HG03064 (cell line): Measurements from ENCODE around the gene ARIH2.

Experiments
- ATAC-seq: cut with Tn5 transposase; IDR thresholded peaks from one replicate; pipeline ENCODE4 v1.9.1; 2021; ENCODE audit warnings: low read depth; ENCODE audit not compliant: unreplicated experiment

Gene ARIH2

DNA sequence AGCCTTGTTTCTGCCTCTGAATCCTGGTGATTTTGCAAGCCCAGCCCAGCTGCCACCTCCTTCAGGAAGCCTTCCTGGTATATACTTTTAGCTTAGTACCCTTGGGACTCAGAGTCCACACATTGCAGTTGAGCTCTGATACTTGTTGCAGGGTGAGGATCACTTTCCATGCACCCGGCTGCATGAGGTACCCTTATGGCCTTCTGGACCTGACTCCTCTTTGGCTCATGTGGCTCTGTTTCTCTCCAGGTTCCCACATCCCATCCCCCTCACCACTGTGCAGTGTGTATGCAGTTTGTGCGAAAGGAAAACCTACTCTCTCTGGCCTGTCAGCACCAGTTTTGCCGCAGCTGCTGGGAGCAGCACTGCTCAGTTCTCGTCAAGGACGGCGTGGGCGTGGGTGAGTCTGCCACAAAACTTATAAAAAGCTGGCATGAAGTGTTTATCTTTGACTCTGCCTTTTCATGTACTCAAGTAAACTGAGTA is 48.3 kb downstream of the ARIH2 start:
- ATAC-seq = no peak

DNA sequence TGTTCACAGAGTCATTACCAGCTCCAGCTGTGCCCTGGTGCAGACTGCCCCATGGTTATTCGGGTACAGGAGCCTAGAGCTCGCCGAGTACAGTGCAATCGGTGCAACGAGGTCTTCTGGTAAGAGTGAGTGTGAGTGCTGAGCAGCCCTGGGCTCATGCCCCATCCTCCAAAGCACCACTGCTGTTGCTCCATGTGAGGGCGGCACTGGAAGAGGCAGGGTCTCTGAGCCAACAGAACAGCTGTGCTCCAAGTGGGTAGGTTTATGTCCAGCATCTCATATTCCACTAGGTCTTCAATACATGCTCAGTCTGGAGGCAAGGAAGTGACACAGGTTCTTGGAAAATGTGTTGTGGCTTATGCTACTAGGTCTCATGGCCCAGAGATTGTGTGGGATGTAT is 51.9 kb downstream of the ARIH2 start:
- ATAC-seq = no peak

DNA sequence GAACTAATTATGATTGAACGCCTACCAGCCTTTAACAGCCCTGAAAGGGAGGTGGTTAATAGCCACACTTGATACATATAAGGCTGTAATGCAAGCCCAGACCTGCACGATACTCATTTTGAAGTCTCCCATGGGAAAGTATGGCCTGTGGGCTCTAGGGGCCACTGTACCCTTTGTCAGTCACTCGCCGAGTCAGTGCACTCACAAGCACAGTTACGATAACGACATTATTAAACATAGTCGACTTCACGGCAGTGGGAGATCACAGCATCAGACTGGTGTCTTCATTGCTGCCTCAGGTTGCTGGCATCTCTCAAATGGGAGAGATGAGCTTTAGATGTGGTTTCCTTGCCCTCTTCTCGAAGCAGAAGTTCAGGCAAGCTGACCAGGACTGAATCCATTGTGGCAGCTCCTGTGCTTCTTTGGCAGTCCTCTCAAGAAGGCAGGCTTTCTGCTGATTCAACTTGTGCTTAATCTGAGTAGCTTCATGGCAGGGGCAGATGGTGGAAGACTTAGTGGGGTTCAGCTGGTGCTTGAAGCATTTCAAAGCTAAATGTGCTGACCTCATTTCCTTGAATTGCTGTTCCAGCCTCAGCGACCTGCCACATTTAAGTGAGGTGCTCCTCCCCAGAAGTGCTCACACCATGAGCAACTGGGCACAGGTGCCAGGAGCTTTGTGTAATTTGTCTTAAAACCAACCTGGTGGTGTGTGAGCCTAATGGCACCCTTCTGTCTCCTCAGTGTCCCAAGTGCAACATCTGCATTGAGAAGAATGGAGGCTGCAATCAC is 55.6 kb downstream of the ARIH2 start:
- ATAC-seq = no peak

DNA sequence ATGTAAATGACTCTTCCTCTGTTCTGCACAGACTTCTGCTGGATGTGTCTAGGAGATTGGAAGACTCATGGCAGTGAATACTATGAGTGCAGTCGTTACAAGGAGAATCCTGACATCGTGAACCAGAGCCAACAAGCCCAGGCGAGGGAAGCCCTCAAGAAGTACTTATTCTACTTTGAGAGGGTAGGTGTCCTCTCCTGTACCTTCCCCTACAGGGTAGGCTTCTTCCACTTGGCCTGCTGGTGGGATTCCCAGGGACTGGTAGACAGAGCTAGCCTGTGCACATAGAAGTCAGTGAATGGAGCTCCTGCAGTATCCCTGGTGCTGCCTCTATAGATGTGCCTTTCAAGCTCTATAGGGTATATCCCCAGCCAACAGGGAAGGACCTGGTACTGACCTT is 60.8 kb downstream of the ARIH2 start:
- ATAC-seq = no peak

DNA sequence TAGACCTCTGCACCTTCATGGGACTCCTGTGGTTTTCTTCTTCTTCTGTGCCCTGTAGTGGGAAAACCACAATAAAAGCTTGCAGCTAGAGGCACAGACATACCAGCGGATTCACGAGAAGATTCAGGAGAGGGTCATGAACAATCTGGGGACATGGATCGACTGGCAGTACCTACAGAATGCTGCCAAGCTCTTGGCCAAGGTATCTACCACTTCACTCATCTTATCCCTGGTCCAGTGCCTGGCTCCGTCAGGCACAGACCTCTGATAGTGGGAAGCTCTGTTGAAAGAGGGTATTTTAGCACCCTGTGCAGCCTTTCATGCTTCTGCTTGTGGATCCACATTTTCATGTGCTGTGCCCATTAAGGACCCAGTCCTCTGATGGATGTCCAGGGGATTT is 61.7 kb downstream of the ARIH2 start:
- ATAC-seq = no peak

DNA sequence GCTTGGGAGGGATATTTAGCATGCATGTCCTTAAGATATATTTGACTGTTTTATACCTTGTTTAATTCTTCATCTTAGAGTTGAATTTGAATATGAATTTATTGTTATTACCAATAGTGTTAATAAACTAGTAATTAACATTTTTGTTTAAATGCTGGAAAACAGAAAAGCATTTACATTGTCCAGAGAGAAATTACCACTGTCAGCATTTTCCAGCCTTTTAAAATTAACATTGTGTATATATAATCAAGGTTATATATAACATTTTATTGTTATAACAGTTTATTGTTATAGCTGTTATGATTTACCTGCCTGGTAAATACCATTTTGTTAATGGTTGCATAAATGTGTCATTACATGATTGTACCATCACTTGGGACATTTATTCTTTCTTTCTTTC is 63.4 kb downstream of the ARIH2 start:
- no peak for ATAC-seq

DNA sequence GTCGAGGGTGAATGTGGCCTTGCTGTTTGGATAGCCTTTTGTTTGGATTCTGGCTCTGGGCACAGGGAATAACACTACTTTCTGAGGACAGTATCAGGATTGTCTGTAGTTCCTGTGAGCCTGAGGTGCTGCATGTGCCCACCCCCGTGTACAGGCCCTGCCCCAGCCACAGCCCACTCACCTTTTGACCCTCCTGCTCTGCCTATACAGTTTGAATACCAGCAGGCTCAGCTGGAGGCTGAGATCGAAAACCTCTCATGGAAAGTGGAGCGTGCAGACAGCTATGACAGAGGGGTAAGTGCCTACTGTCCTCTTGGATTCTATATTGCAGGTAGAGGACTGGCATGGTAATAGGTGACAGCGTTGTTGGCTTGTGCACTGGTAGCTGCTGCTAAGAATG is 64.0 kb downstream of the ARIH2 start:
- no peak for ATAC-seq

DNA sequence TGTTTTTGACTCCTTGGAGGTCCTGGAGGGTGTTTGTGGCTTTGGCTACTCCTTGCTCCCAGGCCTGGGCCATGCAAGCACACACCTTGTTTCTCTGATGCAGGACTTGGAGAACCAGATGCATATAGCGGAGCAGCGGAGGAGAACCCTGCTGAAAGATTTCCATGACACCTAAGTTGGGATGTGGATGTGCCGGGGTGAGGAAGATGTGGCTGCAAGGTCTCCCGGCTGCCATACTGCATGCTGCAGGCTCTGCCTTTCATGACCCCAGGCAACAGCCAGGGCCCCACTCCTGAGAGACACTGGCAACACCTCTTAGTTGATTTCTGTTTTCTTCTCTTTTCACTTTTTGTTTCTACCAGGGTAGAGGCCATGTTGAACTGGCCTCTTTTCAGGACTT is 64.5 kb downstream of the ARIH2 start:
- no peak for ATAC-seq

DNA sequence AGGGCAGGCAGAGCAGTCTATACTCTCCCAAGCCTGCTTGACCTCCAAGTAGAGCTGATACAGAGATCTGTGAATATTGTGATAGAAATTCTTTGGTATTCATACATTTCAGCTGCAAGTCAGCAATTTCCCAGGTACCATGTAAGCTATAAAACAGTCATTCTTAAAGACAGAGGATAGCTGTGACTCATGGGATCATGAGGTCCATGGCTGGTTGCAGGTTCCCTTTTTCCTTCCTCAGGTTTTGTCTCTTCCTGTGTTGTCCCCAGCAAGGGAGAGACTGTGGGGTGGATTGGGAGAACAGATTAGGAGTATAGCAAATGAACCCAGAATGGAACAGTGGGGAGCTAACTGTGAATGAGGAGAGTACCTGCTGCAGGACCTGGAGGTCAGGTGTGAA is 66.0 kb downstream of the ARIH2 start:
- ATAC-seq = no peak

DNA sequence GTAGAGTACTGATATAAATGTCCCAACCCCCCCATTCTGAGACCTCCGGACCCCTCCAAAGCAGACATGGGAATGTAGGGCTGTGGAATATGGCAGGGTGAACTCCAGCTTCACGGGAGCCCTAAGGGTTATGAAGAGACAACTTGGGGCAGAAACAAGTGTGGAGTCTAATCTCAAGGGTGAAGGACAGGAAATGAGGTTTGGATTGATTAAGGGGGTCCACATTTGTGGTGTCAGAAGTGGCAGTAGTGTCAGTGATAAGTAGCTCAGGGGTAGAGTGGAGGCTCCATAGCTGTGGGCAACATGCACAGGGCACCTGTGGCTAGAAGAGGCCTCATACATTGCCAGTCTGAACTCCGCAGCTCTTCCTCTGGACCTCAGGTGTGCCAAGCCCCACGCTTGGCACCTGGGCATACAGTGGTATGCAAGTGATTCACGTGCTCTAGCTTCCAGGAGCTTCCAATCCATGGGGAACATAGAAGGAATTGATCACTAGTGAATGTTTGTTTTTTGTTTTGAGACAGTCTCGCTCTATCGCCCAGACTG is 67.3 kb downstream of the ARIH2 start:
- no peak for ATAC-seq

DNA sequence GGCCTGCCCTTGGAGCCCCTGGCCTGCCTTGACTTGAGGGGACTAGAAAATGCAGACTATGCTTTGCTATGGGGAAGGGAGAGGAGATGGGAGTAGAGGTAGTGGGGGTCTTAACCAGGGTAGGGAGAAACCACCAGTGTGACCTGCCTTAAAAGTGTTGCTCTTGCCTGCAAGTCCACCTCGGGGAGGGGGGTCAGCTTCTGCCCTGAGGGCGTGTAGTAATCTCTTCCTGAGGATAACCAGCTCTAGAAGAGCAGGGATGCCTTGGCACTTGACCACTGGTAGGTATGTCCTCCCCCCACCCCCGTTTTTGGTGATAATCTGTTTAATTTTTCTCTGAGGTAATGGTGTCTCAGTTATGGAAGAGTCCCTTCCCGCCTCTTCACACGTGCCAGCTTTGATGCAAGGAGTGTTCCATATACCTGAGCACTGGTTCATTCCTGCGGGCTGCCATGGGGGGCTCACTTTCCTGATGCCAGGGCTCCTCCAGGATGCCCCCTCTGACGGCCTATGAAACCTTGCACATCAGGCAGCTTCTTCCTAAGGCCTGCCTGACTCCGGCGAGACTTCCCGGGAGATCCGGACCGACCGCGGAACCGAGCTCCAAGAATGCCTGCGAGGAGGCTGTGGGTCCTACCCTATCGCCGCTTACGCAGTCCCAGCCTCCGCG is 70.6 kb downstream of the ARIH2 start:
- no peak for ATAC-seq

DNA sequence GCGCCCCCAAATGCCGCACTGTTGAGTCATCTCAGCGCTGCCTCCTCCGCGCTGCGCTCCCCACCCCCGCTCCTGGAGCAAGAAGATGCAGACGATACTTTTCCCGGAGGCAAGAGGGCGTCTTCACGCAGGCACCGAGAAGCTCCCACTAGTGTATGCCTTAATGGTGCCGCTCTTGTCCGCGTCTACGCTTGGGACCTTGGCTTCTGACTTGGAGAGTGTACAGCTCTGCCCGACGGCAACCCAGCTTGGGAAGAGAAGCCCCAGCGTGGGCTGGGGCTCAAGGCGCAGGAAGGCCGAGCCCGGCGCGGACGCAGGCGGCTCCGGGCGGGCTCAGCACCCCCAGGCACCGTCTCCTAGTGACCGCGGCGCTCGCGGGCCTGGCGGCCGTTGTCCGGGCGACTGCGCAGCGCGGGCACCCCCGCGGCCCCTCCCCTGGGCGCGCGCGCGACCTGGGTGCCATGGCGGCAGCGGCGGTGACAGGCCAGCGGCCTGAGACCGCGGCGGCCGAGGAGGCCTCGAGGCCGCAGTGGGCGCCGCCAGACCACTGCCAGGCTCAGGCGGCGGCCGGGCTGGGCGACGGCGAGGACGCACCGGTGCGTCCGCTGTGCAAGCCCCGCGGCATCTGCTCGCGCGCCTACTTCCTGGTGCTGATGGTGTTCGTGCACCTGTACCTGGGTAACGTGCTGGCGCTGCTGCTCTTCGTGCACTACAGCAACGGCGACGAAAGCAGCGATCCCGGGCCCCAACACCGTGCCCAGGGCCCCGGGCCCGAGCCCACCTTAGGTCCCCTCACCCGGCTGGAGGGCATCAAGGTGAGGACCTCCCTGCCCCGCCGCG is 71.4 kb downstream of the ARIH2 start, which contains the start of gene P4HTM:
Gene P4HTM, plus strand, starts transcription at position 446 of the 840 bp plus-strand sequence. Its CDS starts 16 bp downstream, at position 462.
- ATAC-seq = peak; percentile 54

DNA sequence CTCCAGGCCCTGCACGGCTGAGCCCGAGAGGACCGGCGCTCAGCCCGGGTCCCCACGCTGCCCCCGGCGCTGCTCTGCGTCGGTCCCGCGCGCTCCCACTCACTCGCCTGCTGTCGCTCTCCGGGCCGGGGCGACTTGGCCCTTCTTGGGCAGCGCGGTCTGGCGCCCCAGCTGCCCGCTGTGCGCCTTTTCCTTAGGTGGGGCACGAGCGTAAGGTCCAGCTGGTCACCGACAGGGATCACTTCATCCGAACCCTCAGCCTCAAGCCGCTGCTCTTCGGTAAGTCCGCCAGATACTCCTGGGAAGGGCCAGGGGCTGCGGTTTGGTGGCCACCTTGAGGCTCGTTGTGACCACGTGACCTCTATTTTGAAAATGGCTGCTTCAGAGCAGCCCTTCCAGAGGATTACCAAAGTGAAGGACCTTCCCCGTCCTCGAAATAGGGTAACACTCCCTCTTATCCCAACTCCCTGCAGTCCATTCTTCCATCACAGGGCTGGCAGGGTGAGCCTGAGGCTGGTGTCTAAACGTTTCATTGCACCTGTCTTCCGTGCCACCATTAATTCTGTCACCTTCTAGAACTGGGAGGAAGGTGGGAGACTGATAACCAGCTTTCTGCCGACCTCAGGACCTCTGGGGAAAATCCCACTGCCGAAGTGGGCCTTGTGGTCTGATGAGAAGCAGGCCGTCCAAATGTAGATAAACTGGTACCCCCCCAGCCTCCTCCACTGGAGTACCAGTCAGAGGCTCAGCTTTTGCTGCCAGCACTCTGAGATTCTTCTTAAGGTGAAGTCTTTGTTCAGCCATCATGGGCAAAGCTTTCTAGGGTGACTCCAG is 72.2 kb downstream of the ARIH2 start:
- ATAC-seq = peak; percentile 9

DNA sequence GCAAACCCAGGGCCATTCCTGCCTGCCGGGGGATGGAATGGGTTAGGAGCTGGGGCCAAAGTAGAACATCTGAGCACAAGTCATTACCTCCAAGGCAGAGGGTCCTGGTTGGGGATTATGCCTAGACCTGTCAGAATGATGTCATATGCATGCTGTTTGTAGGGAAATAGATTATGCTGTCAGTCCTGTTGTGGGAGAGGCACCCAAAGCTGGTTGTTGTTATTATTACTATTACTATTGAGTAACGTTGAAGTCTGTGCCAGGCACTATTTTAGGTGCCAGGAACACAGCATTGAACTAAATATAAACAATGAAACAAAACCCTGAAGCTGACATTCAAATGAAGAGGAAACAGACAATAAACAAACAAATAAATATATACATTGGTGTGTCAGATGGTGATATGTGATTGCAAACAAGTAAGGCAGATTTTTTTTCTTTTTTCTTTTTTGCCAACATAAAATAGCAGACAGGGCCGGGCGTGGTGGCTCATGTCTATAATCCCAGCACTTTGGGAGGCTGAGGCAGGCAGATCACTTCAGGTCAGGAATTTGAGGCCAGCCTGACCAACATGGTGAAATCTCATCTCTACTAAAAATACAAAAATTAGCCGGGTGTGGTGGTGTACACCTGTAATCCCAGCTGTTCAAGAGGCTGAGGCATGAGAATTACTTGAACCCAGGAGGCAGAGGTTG is 73.4 kb downstream of the ARIH2 start:
- no peak for ATAC-seq

DNA sequence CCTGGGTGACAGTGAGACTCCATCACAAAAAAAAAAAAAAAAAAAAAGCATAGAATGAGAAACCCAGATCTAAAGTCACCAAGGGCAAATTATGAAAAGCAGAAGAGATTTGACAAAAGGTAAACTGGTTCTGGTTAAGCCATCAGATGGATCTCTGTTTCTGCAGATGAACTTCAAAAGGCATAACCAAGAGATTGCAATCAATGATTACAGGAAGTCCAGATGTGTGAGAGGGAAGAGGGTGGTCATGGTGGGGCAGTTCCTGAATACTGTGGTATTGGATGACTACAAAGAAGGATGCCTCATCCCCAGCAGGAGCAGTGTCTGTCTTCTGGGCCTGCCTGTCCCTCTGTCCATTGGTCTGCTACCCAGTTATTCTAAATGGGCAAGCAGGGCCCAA is 75.2 kb downstream of the ARIH2 start:
- no peak for ATAC-seq

DNA sequence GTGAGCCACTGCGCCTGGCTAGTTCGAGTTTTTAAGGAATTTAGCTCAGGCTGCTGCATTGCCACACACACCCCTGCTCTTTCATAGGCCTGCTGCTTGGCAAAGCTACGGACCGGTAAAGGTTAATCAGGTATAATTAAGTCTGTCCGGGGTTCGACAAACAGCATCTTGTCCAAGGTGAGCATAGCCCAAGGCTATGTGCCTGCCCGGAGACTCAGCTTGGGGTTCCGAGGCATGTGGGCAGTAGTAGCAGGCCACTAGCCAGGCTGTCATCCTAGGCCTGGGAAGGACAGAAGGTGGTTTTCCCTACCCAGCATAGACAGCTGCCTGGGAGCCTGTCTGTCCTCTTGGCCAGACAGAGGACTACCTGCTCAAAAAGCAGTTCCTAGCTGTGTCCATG is 78.0 kb downstream of the ARIH2 start:
- no peak for ATAC-seq

DNA sequence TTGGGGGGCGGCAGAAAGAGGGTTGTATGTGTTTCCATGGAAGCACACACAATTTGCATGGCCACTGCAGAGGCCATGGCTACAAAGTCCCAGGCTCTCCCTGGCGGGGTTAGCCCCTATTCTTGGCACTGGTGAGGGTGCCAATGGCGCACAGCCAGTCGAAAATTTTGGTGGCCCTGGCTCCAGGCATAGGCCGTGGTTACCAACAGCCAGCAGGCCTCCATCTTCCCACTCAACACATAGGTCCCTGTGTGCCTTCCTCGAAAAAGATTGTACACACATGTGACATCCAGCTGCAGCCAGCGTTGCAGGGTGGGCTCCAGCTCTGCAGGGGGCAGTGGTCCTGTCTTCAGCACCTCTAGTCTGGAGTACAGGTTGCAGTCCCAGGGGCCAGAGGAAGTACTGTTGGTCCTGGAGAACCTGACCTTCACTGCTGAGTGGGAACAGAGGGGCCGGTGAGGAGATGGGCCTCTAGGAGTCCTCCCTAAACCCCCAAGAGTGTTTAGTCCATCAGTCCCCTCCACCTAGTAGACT is 78.5 kb downstream of the ARIH2 start:
- no peak for ATAC-seq

DNA sequence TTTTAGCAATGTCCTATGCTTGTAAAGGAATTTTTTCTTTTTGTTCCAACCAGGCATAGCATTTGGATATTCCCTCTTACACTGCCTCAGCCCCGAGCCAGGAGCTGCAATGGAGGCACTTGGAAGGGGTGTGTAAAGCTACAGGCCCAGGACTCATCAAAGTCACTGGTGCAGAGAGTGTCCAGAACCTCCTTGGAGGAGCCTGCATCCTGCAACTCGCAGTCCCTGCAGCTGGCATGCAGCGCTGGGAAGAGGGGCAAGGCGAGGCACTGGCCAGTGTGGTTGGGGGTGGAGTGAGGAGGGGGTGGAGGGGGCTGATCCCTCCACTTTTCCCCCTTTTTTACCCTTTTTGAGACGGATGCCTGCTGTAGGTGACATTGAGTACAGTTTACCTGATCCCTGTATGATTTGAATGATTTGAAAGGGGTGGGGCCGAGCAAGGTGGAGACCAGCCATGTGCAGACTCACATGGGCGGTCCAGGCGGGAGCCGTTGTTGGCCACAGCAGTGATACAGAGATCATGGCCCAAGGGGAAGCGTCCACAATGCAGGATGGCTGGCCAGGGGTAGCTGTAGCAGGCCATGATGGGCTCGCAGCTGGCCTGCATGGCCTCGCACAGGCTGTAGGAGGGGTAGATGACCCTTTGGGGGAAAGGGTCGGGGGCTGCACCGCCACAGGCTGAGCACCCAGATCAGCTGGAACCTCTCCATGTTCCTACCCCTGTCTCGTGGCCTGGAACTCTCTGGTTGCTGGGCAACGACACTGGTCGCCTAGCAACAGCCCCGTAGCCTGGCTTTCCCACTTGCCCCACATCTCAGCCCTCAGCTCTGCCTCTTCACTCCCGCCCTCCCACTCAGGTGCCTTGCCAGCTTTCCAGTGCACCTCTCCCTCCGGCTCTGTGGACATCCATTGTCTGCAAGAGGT is 79.3 kb downstream of the ARIH2 start:
- ATAC-seq = no peak
